Keratinocyte (primary cell): ENCODE results near the gene FLNA.

ENCODE experiments used
- CTCF ChIP-seq, 3 experiments: IDR thresholded peaks in 1 of 3; conservative IDR thresholded peaks in 1 of 3; optimal IDR thresholded peaks in 1 of 3; 2 replicates in 2 of 3; 3 replicates in 1 of 3; pipeline versions ENCODE3 to v1.5.1; 2011; ENCODE audit warnings: low read length in 3 of 3, mild to moderate bottlenecking in 3 of 3, moderate library complexity in 2 of 3, control low read depth in 1 of 3, inconsistent platforms in 1 of 3; ENCODE audit not compliant: insufficient read depth in 2 of 3; ENCODE audit errors: extremely low read depth in 1 of 3
- EZH2 ChIP-seq: IDR thresholded peaks from one replicate; pipeline ENCODE4 v1.6.1; 2012; ENCODE audit warnings: inconsistent platforms, mild to moderate bottlenecking, low read length, moderate library complexity

- TF ChIP-seq CTCF (optimal IDR thresholded peaks at IDR 0.05 in 1 of 3, IDR thresholded peaks at IDR 0.05 in 1 of 3, conservative IDR thresholded peaks at IDR 0.05 in 1 of 3; ENCODE audit: extremely low read depth in 1 of 3, insufficient read depth in 2 of 3, low read length in 3 of 3) (no peak), EZH2 (no peak)
Measured at GRCh38 chrX:154357205-154357604, 17.2 kb downstream of the FLNA start.
